ENCODE results near the gene GUCA1C.

GUCA1C gene

GRCh38 chr3:108940568-108941263, 13.0 kb downstream of the GUCA1C start:
- ATAC-seq (ENCODE audit: low read depth) (no peak), DNase-seq (ENCODE audit: low spot score in 2 of 2) (no peak)
- no peaks in the 10 kb centered on the region for H3K36me3 Mint-ChIP-seq
- no peaks in the 10 kb centered on the region for H3K4me1 Mint-ChIP-seq
- H3K4me3 Mint-ChIP-seq: no peak overlapping the region
- H3K9me3 Mint-ChIP-seq: no peaks in the 10 kb centered on the region
- no peak overlapping the region for H3K27ac Mint-ChIP-seq
- H3K27me3 Mint-ChIP-seq: peaks cover 5% of the 10 kb centered on the region

- no peaks in the 10 kb centered on the region for H3K4me1 Mint-ChIP-seq
- H3K36me3 Mint-ChIP-seq: no peaks in the 10 kb centered on the region
- H3K4me3 Mint-ChIP-seq: no peak overlapping the region
- no peaks in the 10 kb centered on the region for H3K9me3 Mint-ChIP-seq
- peaks cover 5% of the 10 kb centered on the region for H3K27me3 Mint-ChIP-seq
- no peak overlapping the region for H3K27ac Mint-ChIP-seq
- DNase-seq (ENCODE audit: low spot score in 2 of 2) (no peak), ATAC-seq (ENCODE audit: low read depth) (no peak)
Measured at GRCh38 chr3:108940166-108940565, 13.5 kb downstream of the GUCA1C start.

GRCh38 chr3:108936924-108937689, 16.6 kb downstream of the GUCA1C start:
- no peaks in the 10 kb centered on the region for H3K4me1 Mint-ChIP-seq
- H3K36me3 Mint-ChIP-seq: peaks cover 2% of the 10 kb centered on the region
- ATAC-seq (ENCODE audit: low read depth) (no peak), DNase-seq (ENCODE audit: low spot score in 2 of 2) (no peak)
- peaks cover 4% of the 10 kb centered on the region for H3K27me3 Mint-ChIP-seq
- no peak overlapping the region for H3K27ac Mint-ChIP-seq
- no peak overlapping the region for H3K4me3 Mint-ChIP-seq
- peaks cover 2% of the 10 kb centered on the region for H3K9me3 Mint-ChIP-seq

GRCh38 chr3:108931035-108931434, 22.6 kb downstream of the GUCA1C start:
- H3K36me3 Mint-ChIP-seq: peaks cover 2% of the 10 kb centered on the region
- no peak for ATAC-seq (ENCODE audit: low read depth)
- no peak overlapping the region for H3K4me3 Mint-ChIP-seq
- H3K4me1 Mint-ChIP-seq: no peaks in the 10 kb centered on the region
- no peak for DNase-seq (ENCODE audit: low spot score in 2 of 2)
- H3K9me3 Mint-ChIP-seq: peaks cover 4% of the 10 kb centered on the region
- peaks cover 2% of the 10 kb centered on the region for H3K27me3 Mint-ChIP-seq
- H3K27ac Mint-ChIP-seq: no peak overlapping the region

GRCh38 chr3:108918866-108919265, 34.8 kb downstream of the GUCA1C start:
- Mint-ChIP-seq H3K9me3 (no peaks in the 10 kb centered on the region), H3K4me3 (no peak overlapping the region), H3K36me3 (no peaks in the 10 kb centered on the region), H3K27me3 (peaks cover 10% of the 10 kb centered on the region), H3K4me1 (peaks cover 3% of the 10 kb centered on the region), H3K27ac (no peak overlapping the region)
- DNase-seq (ENCODE audit: low spot score in 2 of 2): no peak
- no peak for ATAC-seq (ENCODE audit: low read depth)

- peaks cover 3% of the 10 kb centered on the region for H3K4me1 Mint-ChIP-seq
- no peaks in the 10 kb centered on the region for H3K36me3 Mint-ChIP-seq
- H3K27ac Mint-ChIP-seq: no peak overlapping the region
- DNase-seq (ENCODE audit: low spot score in 2 of 2): peak; percentile 40 to 53
- no peaks in the 10 kb centered on the region for H3K9me3 Mint-ChIP-seq
- H3K27me3 Mint-ChIP-seq: peaks cover 12% of the 10 kb centered on the region
- no peak overlapping the region for H3K4me3 Mint-ChIP-seq
- ATAC-seq (ENCODE audit: low read depth): peak; percentile 72
Measured at GRCh38 chr3:108914774-108915641, 38.7 kb downstream of the GUCA1C start.

GRCh38 chr3:108909799-108910198, 43.9 kb downstream of the GUCA1C start:
- peaks cover 8% of the 10 kb centered on the region for H3K27me3 Mint-ChIP-seq
- H3K27ac Mint-ChIP-seq: no peak overlapping the region
- ATAC-seq (ENCODE audit: low read depth) (no peak), DNase-seq (ENCODE audit: low spot score in 2 of 2) (no peak)
- H3K4me1 Mint-ChIP-seq: no peaks in the 10 kb centered on the region
- no peak overlapping the region for H3K4me3 Mint-ChIP-seq
- H3K9me3 Mint-ChIP-seq: no peaks in the 10 kb centered on the region
- no peaks in the 10 kb centered on the region for H3K36me3 Mint-ChIP-seq

- ATAC-seq (ENCODE audit: low read depth) (no peak), DNase-seq (ENCODE audit: low spot score in 2 of 2) (no peak)
- H3K4me3 Mint-ChIP-seq: no peak overlapping the region
- H3K27ac Mint-ChIP-seq: no peak overlapping the region
- no peaks in the 10 kb centered on the region for H3K4me1 Mint-ChIP-seq
- H3K27me3 Mint-ChIP-seq: peaks cover 7% of the 10 kb centered on the region
- no peaks in the 10 kb centered on the region for H3K9me3 Mint-ChIP-seq
- H3K36me3 Mint-ChIP-seq: no peaks in the 10 kb centered on the region
Measured at GRCh38 chr3:108907194-108907593, 46.5 kb downstream of the GUCA1C start.

- Mint-ChIP-seq H3K36me3 (no peaks in the 10 kb centered on the region), H3K4me1 (no peaks in the 10 kb centered on the region), H3K27ac (no peak overlapping the region), H3K9me3 (peaks cover 2% of the 10 kb centered on the region), H3K4me3 (no peak overlapping the region), H3K27me3 (peaks cover 4% of the 10 kb centered on the region)
- DNase-seq (ENCODE audit: low spot score in 2 of 2) (no peak), ATAC-seq (ENCODE audit: low read depth) (no peak)
Measured at GRCh38 chr3:108899530-108899929, 54.1 kb downstream of the GUCA1C start.

GRCh38 chr3:108897883-108898282, 55.8 kb downstream of the GUCA1C start:
- Mint-ChIP-seq H3K9me3 (peaks cover 2% of the 10 kb centered on the region), H3K36me3 (no peaks in the 10 kb centered on the region), H3K27ac (no peak overlapping the region), H3K4me3 (no peak overlapping the region), H3K4me1 (no peaks in the 10 kb centered on the region), H3K27me3 (peaks cover 4% of the 10 kb centered on the region)
- DNase-seq (ENCODE audit: low spot score in 2 of 2) (no peak), ATAC-seq (ENCODE audit: low read depth) (no peak)

- Mint-ChIP-seq H3K4me3 (no peak overlapping the region), H3K9me3 (peaks cover 2% of the 10 kb centered on the region), H3K36me3 (no peaks in the 10 kb centered on the region), H3K27me3 (peaks cover 4% of the 10 kb centered on the region), H3K27ac (no peak overlapping the region), H3K4me1 (no peaks in the 10 kb centered on the region)
- ATAC-seq (ENCODE audit: low read depth) (no peak), DNase-seq (ENCODE audit: low spot score in 2 of 2) (no peak)
Measured at GRCh38 chr3:108894981-108895380, 58.7 kb downstream of the GUCA1C start.

GRCh38 chr3:108891833-108892232, 61.8 kb downstream of the GUCA1C start:
- Mint-ChIP-seq H3K27me3 (peaks cover 4% of the 10 kb centered on the region), H3K4me1 (no peaks in the 10 kb centered on the region), H3K4me3 (no peak overlapping the region), H3K9me3 (peaks cover 2% of the 10 kb centered on the region), H3K27ac (no peak overlapping the region), H3K36me3 (no peaks in the 10 kb centered on the region)
- DNase-seq (ENCODE audit: low spot score in 2 of 2) (no peak), ATAC-seq (ENCODE audit: low read depth) (no peak)

GRCh38 chr3:108887777-108888176, 65.9 kb downstream of the GUCA1C start:
- no peak for ATAC-seq (ENCODE audit: low read depth)
- peaks cover 3% of the 10 kb centered on the region for H3K4me1 Mint-ChIP-seq
- no peak for DNase-seq (ENCODE audit: low spot score in 2 of 2)
- H3K27ac Mint-ChIP-seq: no peak overlapping the region
- no peak overlapping the region for H3K4me3 Mint-ChIP-seq
- no peaks in the 10 kb centered on the region for H3K27me3 Mint-ChIP-seq
- no peaks in the 10 kb centered on the region for H3K9me3 Mint-ChIP-seq
- no peaks in the 10 kb centered on the region for H3K36me3 Mint-ChIP-seq

GRCh38 chr3:108887121-108887520, 66.6 kb downstream of the GUCA1C start:
- H3K4me3 Mint-ChIP-seq: no peak overlapping the region
- no peaks in the 10 kb centered on the region for H3K27me3 Mint-ChIP-seq

More at GRCh38 chr3:108887121-108887520, 66.6 kb downstream of the GUCA1C start:
- Mint-ChIP-seq H3K4me1 (peaks cover 3% of the 10 kb centered on the region), H3K9me3 (no peaks in the 10 kb centered on the region), H3K27ac (no peak overlapping the region), H3K36me3 (no peaks in the 10 kb centered on the region)
- no peak for DNase-seq (ENCODE audit: low spot score in 2 of 2)
- no peak for ATAC-seq (ENCODE audit: low read depth)

Data from memory B cell (primary cell).